Ectodermal cell (in vitro differentiated cells): ENCODE data around the gene ELMO1.

Source experiments
- H3K27ac ChIP-seq: 2 replicates; pipeline ENCODE4 v1.7.0; 2013; ENCODE audit warnings: mild to moderate bottlenecking, low read depth, low read length; ENCODE audit not compliant: insufficient read depth, poor library complexity, severe bottlenecking
- H3K27me3 ChIP-seq: 2 replicates; pipeline ENCODE4 v1.7.0; 2013; ENCODE audit warnings: mild to moderate bottlenecking, low read length; ENCODE audit not compliant: insufficient read depth, control insufficient read depth, poor library complexity, severe bottlenecking
- H3K36me3 ChIP-seq: one replicate; pipeline ENCODE4 v1.7.0; 2013; ENCODE audit warnings: low read length; ENCODE audit not compliant: control insufficient read depth, insufficient read depth
- H3K4me1 ChIP-seq: one replicate; pipeline ENCODE4 v1.7.0; 2013; ENCODE audit warnings: low read length; ENCODE audit not compliant: control insufficient read depth, insufficient read depth
- H3K4me3 ChIP-seq: 2 replicates; pipeline ENCODE4 v1.7.0; 2013; ENCODE audit warnings: low read depth, low read length, control low read depth; ENCODE audit not compliant: insufficient read depth
- H3K9me3 ChIP-seq: 2 replicates; pipeline ENCODE4 v1.7.0; 2013; ENCODE audit warnings: mild to moderate bottlenecking, low read length, moderate library complexity; ENCODE audit not compliant: control insufficient read depth
- WGBS, 2 experiments: methylation state at CpG; one replicate each; pipeline ENCODE4 v1.1.7; 2013; ENCODE audit warnings: missing lambda C conversion rate in 2 of 2; 5-methylcytosine and 5-hydroxymethylcytosine counted together

Gene ELMO1

DNA sequence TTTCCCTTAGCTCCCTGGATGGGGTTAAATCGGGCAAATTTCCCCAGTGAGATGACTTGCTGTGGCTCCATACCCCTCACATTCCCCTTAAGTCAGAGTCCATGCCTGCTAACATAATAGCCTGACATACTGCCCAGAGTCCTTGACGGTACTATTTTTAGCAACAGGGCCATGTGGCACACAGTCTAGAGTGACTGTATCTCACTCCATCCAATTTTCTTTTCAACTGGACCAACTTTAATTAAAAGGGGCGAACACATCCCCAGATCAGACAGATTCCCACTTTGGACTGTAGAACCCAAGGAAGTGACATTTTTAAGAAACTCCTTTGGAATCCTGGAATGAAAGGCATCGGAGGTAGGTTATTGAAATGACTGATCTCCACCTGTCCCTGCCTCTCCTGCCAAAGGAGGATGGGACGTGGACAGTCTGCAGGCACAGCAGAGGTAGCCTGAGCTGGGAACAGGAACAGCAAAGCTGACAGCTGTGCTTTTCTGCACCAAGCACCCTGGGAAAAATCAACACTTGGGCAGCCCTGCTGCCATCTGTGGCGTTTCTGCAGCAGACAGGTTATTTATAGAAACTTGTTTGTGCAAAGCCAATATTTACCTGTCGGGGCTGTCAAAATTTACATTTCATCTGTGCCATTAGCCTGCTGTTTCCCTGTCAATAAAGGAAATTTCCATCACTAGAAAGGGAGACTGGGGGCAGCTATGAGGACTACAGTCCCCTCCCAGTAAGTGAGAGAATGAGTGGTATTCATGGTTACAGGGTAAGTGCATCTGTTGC is 502.9 kb downstream of the ELMO1 start:
- no peaks in the 10 kb centered on the region for H3K4me1 ChIP-seq
- no peak overlapping the region for H3K4me3 ChIP-seq
- WGBS, 2 experiments = 87 to 88% methylated on average over 7 of the region's 7 CpGs
- H3K36me3 ChIP-seq = no peaks in the 10 kb centered on the region
- no peaks in the 10 kb centered on the region for H3K27me3 ChIP-seq
- H3K27ac ChIP-seq = no peak overlapping the region
- no peaks in the 10 kb centered on the region for H3K9me3 ChIP-seq

- no peaks in the 10 kb centered on the region for H3K36me3 ChIP-seq
- no peaks in the 10 kb centered on the region for H3K9me3 ChIP-seq
- H3K27ac ChIP-seq = no peak overlapping the region
- no peaks in the 10 kb centered on the region for H3K27me3 ChIP-seq
- no peak overlapping the region for H3K4me3 ChIP-seq
- 86 to 95% methylated on average over 5 of the region's 5 CpGs for WGBS, 2 experiments
- no peaks in the 10 kb centered on the region for H3K4me1 ChIP-seq
Observed at GRCh38 chr7:36944838-36945237, 503.8 kb downstream of the ELMO1 start.

DNA sequence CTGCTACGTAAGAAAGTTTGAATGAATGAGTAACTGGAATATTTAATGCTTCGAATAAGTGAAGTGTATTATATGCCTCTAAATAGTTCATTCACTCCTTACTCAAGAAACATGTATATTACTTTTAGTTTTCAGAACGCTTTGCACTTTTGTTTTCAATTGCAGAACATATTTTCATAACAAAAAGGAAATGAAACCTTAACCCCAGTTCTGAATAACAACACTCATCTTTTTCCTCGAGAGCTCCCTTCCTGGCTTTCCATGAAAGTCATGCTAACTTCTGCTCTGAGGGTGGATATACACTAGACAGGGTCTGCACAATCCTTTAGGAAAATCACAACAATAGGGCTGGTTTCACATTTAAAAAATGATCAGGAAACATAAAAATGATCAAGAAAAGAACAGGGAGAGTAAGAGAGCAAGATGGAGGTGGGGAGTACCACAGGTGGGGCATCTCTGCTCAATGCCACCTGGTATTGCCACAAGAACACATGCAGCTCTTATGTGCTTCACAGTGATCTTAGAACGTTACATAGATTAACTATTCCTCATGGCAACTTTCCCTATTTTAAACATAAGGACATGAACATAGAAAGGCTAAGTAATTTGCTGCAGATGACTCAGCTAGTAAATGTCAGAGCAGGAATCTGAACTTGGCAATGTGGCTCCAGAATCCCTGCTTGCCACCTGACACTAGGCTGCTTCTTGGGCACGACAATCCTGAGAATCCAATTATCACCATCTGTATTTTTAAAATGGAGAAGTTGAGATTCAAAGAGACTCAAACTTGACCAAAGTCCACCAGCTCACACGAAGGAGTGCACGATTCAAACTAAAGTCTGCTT is 504.9 kb downstream of the ELMO1 start:
- Histone ChIP-seq H3K4me1 (no peaks in the 10 kb centered on the region), H3K27me3 (no peaks in the 10 kb centered on the region), H3K9me3 (no peaks in the 10 kb centered on the region), H3K4me3 (no peak overlapping the region), H3K36me3 (no peaks in the 10 kb centered on the region), H3K27ac (no peak overlapping the region)
- 95 to 97% methylated on average over 6 to 7 of the region's 8 CpGs for WGBS, 2 experiments

- 92 to 95% methylated on average over 9 of the region's 9 CpGs for WGBS, 2 experiments
Observed at GRCh38 chr7:36942955-36943354, 505.7 kb downstream of the ELMO1 start.

DNA sequence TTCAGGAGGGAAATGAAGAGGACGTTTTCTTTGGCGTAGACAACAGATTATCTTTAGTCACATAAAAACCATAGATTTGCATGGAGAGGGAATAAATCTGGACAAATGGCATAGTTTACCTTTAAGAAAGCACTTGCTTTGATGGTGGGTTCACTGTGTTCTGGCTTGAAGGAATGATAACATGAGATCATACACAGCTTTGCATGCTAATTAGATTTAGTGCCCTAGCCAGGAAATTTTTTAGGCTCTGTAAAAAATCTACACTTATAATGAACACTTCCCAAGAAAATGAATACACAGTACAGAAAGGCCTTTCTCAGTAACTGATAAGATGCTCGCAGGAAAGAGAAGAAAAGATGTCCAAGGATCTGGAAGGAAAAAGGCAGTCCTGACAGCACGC is 506.1 kb downstream of the ELMO1 start:
- Histone ChIP-seq H3K4me3 (no peak overlapping the region), H3K27ac (no peak overlapping the region), H3K27me3 (no peaks in the 10 kb centered on the region), H3K4me1 (no peaks in the 10 kb centered on the region), H3K36me3 (no peaks in the 10 kb centered on the region), H3K9me3 (no peaks in the 10 kb centered on the region)
- WGBS, 2 experiments = 92 to 97% methylated on average over 2 to 4 of the region's 4 CpGs

More at GRCh38 chr7:36942955-36943354, 505.7 kb downstream of the ELMO1 start:
- Histone ChIP-seq H3K4me3 (no peak overlapping the region), H3K27ac (no peak overlapping the region), H3K9me3 (no peaks in the 10 kb centered on the region), H3K36me3 (no peaks in the 10 kb centered on the region), H3K27me3 (no peaks in the 10 kb centered on the region), H3K4me1 (no peaks in the 10 kb centered on the region)

DNA sequence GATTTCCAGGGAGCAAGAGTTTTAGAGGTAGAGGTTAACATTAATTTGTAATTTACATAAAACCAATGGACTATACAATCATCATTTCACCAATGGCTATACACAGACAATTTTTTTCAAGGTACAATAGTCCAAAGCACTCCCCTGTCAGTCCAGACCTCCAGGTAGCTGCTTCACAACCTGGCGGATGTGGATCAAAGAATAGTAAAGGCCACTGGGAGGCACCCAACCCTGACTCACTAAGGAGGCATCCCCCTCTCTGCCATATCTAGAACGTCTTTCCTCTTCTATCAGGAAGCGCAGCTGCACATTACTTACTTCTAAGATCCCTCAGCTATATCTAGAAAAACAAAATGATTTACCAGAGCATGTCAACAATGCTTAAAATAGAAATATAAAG is 506.6 kb downstream of the ELMO1 start:
- H3K36me3 ChIP-seq = no peaks in the 10 kb centered on the region
- H3K9me3 ChIP-seq = no peaks in the 10 kb centered on the region
- WGBS, 2 experiments = 86 to 87% methylated on average over 3 of the region's 3 CpGs

GRCh38 chr7:36941359-36941758 is 507.3 kb downstream of the ELMO1 start:
- H3K27ac ChIP-seq = no peak overlapping the region
- H3K4me3 ChIP-seq = no peak overlapping the region
- no peaks in the 10 kb centered on the region for H3K27me3 ChIP-seq
- no peaks in the 10 kb centered on the region for H3K9me3 ChIP-seq
- no peaks in the 10 kb centered on the region for H3K36me3 ChIP-seq
- WGBS, 2 experiments = 91 to 100% methylated on average over 1 of the region's 1 CpG
- H3K4me1 ChIP-seq = no peaks in the 10 kb centered on the region

More for the DNA sequence above, 506.6 kb downstream of the ELMO1 start:
- H3K27me3 ChIP-seq = no peaks in the 10 kb centered on the region
- no peaks in the 10 kb centered on the region for H3K4me1 ChIP-seq
- no peak overlapping the region for H3K4me3 ChIP-seq
- H3K27ac ChIP-seq = no peak overlapping the region

DNA sequence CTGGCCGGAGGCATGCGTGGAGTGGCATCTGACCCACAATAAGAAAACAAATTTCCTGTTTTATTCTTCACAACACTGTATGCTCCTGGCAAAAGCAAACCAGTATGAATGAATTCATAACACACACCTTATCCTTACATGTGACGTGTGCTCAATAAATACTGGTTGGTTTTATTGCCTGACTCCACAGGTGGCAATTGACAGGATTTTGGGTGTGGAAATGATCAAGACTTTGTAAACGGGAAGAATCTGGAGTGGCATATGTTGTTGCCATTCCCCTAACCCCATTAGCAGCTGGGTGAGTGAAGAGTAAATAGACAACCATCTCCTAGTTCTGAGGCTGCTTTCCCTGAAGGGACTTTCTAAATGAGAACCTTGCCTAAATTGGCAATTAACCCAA is 508.8 kb downstream of the ELMO1 start:
- no peak overlapping the region for H3K27ac ChIP-seq
- WGBS, 2 experiments = 96 to 99% methylated on average over 4 of the region's 4 CpGs
- H3K4me3 ChIP-seq = no peak overlapping the region
- H3K9me3 ChIP-seq = no peaks in the 10 kb centered on the region
- no peaks in the 10 kb centered on the region for H3K27me3 ChIP-seq
- H3K36me3 ChIP-seq = no peaks in the 10 kb centered on the region
- no peaks in the 10 kb centered on the region for H3K4me1 ChIP-seq

GRCh38 chr7:36937754-36938563 is 510.7 kb downstream of the ELMO1 start:
- H3K27ac ChIP-seq = no peak overlapping the region
- no peak overlapping the region for H3K4me3 ChIP-seq
- WGBS, 2 experiments = 88 to 92% methylated on average over 2 of the region's 2 CpGs
- no peaks in the 10 kb centered on the region for H3K36me3 ChIP-seq
- H3K4me1 ChIP-seq = no peaks in the 10 kb centered on the region
- H3K27me3 ChIP-seq = no peaks in the 10 kb centered on the region
- no peaks in the 10 kb centered on the region for H3K9me3 ChIP-seq

GRCh38 chr7:36931892-36932291 is 516.8 kb downstream of the ELMO1 start:
- H3K27me3 ChIP-seq = no peaks in the 10 kb centered on the region

More at GRCh38 chr7:36931892-36932291, 516.8 kb downstream of the ELMO1 start:
- Histone ChIP-seq H3K27ac (no peak overlapping the region), H3K4me1 (no peaks in the 10 kb centered on the region), H3K36me3 (no peaks in the 10 kb centered on the region), H3K4me3 (no peak overlapping the region), H3K9me3 (no peaks in the 10 kb centered on the region)
- WGBS, 2 experiments = 77 to 97% methylated on average over 1 of the region's 1 CpG
